ENCODE results near the gene ZNF616. TPM values are rescaled to one million over a fixed set of nuclear protein-coding genes. Genes with fewer than 3 reads are reported as not detected.

ZNF616 gene
- total and polyA plus RNA-seq, 2 of the 8 experiments (the other 6 are each of a cell fraction or from before 2014, with no cell fraction given), result 5.7 to 40.5 TPM

DNA sequence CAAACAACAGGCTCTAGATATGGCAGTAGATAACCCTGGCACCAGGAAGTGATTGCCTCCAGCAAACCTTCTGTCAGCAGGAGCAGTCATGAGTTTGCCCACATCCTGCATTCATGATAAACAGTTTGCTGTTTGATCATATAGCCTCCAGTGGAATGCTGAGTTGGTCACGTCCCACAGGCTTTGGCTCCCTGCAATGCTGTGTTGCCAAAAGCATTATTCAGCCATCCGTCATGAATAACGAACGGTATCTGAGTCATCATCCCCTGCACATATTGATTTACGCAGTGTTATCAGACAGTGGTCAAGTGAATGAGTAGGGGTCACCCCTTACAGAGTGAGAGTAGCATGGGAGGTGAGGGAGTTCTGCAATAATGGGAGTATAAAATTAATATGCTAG is 69.2 kb downstream of the ZNF616 start:
- Histone ChIP-seq H3K4me2 (ENCODE audit: insufficient read depth in 1 of 2, low read depth in 2 of 2, low read length in 2 of 2) (no peak overlapping the region), H3K4me3 (ENCODE audit: extremely low read depth in 1 of 4, insufficient read depth in 2 of 4, low read depth in 3 of 4, low read length in 4 of 4) (no peak overlapping the region), H4K8ac (ENCODE audit: extremely low read depth, insufficient read depth, low read length) (no peak overlapping the region), H3K14ac (ENCODE audit: insufficient read length) (no peak overlapping the region), H3K9ac (replicated peaks in 1 of 4; ENCODE audit: extremely low read depth in 1 of 4, low read depth in 3 of 4, low read length in 3 of 4) (no peak overlapping the region), H2BK15ac (ENCODE audit: low read length) (no peak overlapping the region), H3K27ac (ENCODE audit: low read depth, low read length) (no peak overlapping the region), H2BK5ac (ENCODE audit: low read depth, low read length) (no peak overlapping the region), H3K56ac (replicated peaks; ENCODE audit: insufficient read length, low read depth, low read length) (no peak overlapping the region), H3K9me3 (ENCODE audit: insufficient read depth in 2 of 2, low read depth in 1 of 2, low read length in 1 of 2) (peaks cover 43 to 51% of the 10 kb centered on the region in 2 experiments), H3K4me1 (replicated peaks in 1 of 4; ENCODE audit: control insufficient read depth in 3 of 4, insufficient read depth in 4 of 4, low read length in 3 of 4) (no peaks in the 10 kb centered on the region), H3K4ac (replicated peaks; ENCODE audit: insufficient read length, low read depth, low read length) (no peak overlapping the region), H2BK20ac (ENCODE audit: low read length) (no peak overlapping the region), H3K79me2 (ENCODE audit: control insufficient read depth in 1 of 2, insufficient read depth in 2 of 2, low read length in 2 of 2) (no peaks in the 10 kb centered on the region), H3K36me3 (ENCODE audit: control insufficient read depth in 2 of 4, insufficient read depth in 4 of 4, low read length in 3 of 4) (peaks cover 6 to 66% (median 39%) of the 10 kb centered on the region in 4 experiments), H3K23ac (ENCODE audit: insufficient read length) (no peak overlapping the region), H2AK5ac (ENCODE audit: low read depth, low read length) (no peak overlapping the region), H3K27me3 (replicated peaks in 1 of 4; ENCODE audit: control insufficient read depth in 3 of 4, extremely low read depth in 1 of 4, insufficient read depth in 3 of 4, low read length in 3 of 4) (no peaks in the 10 kb centered on the region), H2AFZ (ENCODE audit: low read length) (no peak overlapping the region), H2BK120ac (replicated peaks; ENCODE audit: low read depth, low read length) (no peak overlapping the region), H3K23me2 (ENCODE audit: low read depth, low read length) (no peaks in the 10 kb centered on the region), H3K79me1 (ENCODE audit: low read depth, low read length) (no peaks in the 10 kb centered on the region; the same call in 1 of the 2 replicates), H2BK12ac (ENCODE audit: low read depth, low read length) (no peak overlapping the region), H4K5ac (ENCODE audit: insufficient read length, low read depth, low read length) (no peak overlapping the region), H3K18ac (ENCODE audit: extremely low read depth, low read length) (no peak overlapping the region), H4K20me1 (replicated peaks in 1 of 2; ENCODE audit: control insufficient read depth in 1 of 2, insufficient read depth in 2 of 2, low read length in 2 of 2) (no peaks in the 10 kb centered on the region), H4K91ac (replicated peaks; ENCODE audit: insufficient read length, low read length) (no peak overlapping the region)
- FAIRE-seq, result no peak
- ChIA-PET CTCF (ENCODE audit: partially characterized antibody) (no interaction called here), POLR2A (ENCODE audit: partially characterized antibody) (interaction anchor here (2.0 kb wide), 1 partner anchor 22 kb away, joined by 4 read pairs; the partner anchor contains the start of gene ZNF432)
- 96% methylated on average over 5 of the region's 5 CpGs; no CpG with 5 or more reads in 1 of the 2 experiments for WGBS, 2 experiments (ENCODE audit: extremely low coverage in 1 of 2, insufficient coverage in 1 of 2, insufficient read length in 1 of 2, insufficient replicate concordance in 2 of 2, low coverage in 1 of 2, low lambda C conversion rate in 2 of 2, missing lambda C conversion rate in 1 of 2)
- no peak for DNase-seq (ENCODE audit: low read depth in 1 of 2, low spot score in 2 of 2)
- no peak for TF ChIP-seq CHD2 (IDR thresholded peaks at IDR 0.05; ENCODE audit: low read length)
- no peak for TF ChIP-seq TAF1 (IDR thresholded peaks at IDR 0.05; ENCODE audit: low read depth, low read length)
- TF ChIP-seq KDM4A (IDR thresholded peaks at IDR 0.05; ENCODE audit: low read depth, low read length, severe bottlenecking), result no peak
- TF ChIP-seq EZH2 (IDR thresholded peaks at IDR 0.05; ENCODE audit: low read depth, low read length, severe bottlenecking), result no peak

All from H1 (cell line).